NK-92 treated with Interleukin-12 subunit alpha and Interleukin-12 subunit beta, amount 100 ng/mL, for 24 hours (cell line): ENCODE data around the gene SPRR3.

Source experiments
- DNase-seq: peaks from one replicate; lab custom pipeline; 2025; lab: John Stamatoyannopoulos, UW

Gene SPRR3, protein sequence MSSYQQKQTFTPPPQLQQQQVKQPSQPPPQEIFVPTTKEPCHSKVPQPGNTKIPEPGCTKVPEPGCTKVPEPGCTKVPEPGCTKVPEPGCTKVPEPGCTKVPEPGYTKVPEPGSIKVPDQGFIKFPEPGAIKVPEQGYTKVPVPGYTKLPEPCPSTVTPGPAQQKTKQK

DNA sequence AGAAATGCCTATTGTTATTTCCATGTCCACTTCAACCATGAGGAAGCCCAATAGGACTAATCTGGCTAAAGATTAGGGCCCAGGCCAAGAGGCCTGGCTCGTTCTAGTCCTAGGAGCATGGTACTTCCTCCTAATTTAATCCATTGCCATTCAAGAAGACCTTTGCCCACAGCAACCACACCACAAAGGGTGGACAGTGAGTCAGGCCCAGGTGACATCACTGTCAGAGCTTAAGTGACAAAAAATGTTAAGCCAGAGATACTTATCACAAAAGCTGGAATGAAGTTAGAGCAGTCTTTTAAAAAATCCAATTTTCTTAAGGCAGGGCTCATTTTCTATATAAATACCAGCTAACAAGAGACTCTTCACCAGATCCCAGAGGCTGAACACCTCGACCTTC lies at the start of gene SPRR3:
Gene SPRR3, plus strand, starts transcription at position 368 of the 400 bp plus-strand sequence. CDS start 1,272 bp downstream, outside the sequence.
- DNase-seq: no peak

DNA sequence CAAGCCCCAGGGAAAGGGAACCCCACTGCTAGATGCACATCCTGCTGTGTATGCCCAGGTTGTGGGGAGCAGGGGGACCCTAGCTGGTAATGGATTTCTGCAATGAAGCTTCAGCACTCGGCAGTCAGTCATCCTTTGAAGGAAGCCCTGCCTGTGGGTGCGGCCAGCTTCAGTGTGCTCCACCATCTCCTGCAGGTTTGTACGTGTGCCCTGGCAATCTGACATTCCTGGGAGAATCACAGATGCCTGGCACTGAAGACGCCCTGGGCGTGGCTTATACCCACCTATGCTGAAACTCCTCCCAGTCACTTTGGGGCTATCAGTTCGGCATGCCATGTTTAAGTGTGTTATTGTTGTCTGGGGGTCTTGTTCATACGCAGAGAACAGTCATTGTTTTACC lies 47.8 kb upstream of the SPRR3 start:
- DNase-seq: no peak

DNA sequence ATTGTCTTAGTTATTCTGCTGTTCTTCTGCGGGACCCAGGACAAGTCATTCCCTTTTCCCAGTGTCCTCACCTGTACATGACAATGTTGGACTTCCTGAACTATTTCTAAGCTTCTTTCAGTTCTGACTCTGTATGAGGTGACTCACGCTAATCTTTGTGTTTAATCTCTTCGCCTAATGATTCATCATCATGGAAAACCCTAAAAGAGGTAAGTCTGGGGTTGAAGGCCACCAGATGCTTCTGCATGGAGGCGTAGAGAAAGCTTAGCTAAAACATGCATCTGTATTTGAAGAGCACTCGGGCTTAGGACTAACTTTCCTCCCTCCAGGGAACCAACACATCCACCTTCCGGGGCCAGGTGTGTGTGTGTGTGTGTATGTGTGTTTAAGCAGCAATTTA lies 47.1 kb upstream of the SPRR3 start:
- no peak for DNase-seq

DNA sequence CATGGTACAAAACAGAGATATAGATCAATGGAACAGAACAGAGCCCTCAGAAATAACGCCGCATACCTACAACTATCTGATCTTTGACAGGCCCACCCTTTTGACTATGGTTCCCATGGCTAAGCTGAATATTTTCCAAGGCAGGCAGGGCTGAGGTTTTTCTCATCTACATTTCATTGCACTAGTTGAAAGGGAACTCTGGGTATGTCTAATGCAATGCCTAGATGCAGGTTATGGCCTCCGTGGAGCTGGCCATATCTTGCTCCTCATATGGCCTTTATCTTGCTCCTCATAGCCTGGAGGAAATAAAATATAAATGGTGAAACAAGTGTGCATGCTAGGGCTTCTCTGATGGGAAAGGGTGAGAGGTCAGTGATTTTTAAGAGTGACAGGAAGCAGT lies 44.0 kb upstream of the SPRR3 start:
- no peak for DNase-seq

DNA sequence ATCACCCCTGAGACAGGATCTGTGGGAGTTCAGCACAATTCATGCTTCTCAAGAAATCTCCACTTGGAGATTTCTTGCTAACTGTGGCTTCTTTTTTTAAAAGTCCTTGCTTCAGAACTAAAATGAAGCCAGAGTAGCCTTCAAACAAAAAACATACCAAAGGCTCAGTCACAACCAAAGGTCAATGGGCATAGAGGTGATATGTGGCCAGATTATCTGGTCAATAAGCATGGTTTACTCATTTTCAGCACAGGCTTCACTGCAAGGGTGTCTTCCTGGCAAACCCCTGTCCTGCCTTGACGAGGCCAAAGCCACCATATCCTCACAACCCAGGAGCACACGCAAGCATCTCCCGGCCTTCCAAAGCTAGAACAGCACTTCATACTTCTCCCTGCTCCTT lies 42.3 kb upstream of the SPRR3 start:
- DNase-seq: no peak

DNA sequence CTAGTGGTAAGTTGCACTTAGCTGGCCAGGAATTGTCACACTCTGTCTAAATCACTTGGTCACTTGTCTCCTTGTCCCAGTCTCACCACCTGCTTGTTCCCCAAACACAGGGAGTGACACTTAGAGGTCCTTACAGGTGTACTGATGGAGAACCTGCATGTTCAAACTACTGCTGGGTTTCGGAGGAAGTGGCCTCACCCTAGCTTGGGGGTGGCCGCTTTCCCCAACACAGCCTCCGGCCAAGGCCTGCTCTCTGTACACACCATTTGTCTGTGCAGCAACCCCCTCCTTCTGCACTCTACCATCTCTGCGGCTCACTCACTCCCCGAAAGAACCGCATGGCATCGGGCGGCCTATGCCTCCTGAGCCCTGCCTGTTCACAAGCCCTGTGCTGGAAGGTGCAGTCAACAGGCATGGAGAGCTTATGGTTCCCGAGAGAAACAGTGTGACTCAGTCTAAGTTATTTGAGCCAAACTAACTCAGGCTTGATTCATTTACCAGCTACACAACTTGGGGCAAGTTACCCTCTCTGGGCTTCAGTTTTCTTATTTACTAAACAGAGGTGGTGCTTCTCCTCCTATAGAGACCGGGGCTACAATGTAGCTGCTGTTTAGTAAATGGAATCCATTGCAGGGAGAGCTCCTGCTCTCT lies 41.6 kb upstream of the SPRR3 start:
- DNase-seq: no peak

DNA sequence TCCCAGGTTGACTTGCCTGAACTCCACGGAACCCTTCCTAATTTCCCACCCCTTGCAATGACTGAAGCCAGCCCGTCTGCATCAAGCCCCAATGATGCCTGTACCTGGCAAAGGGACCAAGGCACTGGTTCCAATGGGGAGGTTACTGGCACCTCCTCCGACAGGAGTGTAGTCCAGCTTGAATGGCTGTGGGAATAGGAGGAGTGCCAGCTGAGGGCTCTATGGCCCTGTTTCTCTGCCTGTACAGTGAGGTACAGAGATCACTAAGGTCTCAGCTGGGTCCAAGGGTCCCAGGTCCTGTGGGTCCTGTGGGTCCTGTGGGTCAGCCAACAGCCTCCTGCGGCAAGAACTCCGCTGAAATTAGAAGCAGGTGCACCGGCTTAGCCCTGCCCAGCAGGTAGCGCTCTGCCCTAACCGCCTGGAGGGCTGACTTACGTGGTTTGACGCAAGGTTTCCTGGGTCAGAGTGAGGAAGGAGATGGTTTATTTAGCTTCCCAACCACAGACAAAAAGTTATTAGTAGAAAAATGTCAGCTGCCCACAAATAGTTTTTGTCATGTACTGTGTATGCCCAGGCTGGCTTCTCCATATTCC lies 41.0 kb upstream of the SPRR3 start:
- DNase-seq: peak; percentile 34

DNA sequence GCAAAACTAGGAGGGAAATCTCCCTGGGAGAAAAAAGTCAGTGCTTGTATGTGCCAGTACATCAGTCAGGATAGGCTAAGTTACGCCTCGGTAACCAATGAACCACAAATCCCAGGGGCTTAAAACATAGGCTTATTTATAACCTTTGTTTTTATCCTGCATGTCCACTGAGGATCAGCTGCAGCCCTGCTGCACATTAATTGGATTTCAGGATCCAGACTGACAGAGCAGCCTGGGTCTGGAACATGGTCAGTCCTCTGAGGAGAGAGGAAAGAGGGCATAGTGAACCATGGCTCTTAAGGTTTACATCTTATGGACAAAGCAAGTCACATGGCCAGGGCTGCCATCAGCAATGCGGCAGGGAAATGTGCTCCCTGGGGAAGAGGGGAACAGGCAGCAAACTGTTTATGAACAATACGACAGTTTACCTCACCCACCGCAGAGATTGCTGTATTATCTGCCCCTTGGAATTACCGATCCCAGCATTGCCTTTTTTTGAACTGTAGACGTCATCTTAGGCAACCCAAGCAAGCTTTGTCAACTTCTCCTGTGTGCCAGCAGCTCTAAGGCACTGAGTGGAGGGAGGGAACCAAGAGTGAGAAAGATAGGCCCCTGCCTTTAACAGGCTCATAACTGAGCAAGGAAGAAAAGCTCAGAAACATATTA lies 40.2 kb upstream of the SPRR3 start:
- DNase-seq: no peak

DNA sequence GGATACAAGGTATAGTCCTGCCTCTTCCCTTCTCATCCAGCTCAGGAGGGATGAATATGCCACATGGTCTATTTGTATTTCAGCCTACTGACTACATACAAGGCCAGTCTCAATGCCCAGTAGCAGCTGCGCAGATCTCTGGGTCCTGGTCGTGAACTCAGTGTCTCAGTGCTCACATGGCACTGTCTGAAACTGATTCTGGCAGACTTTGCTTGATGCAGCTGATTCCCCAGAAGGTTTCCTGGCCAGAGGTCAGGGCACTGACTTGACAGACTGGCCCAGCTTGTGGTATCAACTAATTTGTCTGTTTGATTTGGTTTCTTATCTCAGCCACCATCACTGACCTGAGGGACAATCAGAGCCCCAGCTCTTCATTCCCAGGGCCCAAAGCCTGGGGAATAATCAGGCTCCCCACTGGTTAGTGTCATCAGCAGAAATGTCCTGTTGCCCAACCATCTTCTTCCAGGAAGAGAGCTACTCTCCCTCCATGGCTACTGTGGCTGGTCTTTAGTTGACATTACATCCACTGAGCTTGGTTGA lies 38.6 kb upstream of the SPRR3 start:
- DNase-seq: no peak

DNA sequence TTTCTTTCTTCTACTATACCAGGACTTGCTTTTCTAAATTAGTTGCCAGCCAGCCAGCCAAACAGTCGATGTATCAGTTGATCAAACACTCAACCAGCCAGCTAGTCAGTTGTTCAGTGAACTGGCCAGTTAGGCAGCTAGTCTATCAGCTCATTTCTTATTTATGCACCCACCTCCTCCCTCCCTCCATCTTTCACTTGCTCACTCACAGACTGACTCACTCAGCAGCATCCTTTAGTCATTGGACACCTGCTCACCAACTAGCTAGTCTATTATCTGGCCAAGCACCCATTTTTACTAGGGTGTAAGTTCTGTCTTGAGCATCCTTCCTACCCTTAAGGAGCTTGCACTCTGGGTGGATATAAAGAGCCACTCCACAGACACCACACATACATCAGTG lies 37.0 kb upstream of the SPRR3 start:
- no peak for DNase-seq

DNA sequence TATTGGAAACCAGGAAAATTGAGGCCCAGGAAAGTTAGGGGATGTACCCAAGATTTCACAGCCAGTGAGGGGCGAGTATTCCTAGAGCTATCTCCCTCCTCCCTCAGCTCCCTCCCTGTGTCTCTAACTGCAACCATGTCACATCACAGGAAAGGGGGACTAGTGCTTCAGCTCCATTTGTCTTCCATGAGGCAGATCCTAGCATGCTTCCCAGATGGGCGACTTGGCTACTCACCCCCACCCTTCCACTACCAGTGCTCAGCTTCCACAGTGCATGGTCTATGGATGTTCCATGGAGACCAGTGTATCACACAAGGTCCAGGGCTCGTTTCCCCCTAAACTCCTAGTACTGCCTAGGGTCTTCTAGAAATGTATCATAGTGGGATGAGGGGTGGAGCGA lies 35.7 kb upstream of the SPRR3 start:
- no peak for DNase-seq

DNA sequence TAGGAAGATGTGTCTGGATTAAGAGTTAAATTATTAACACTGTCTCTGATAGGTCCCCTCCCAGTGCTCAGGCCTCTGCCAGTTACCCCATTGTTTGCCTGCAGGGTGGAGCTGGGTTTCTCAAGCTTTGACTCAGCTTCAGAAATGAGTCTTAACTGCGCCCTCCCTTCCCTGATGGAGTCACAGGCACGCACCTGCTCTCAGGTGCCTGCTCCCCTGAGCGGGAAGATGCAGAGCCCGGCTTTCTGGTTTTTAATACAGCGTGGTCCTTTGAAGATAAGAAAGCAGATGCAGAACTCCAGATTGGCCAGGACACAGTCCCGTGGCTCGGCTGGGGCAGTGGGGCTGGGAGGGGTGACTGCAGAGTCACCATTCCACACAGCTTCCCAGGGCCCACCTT lies 34.3 kb upstream of the SPRR3 start:
- no peak for DNase-seq

DNA sequence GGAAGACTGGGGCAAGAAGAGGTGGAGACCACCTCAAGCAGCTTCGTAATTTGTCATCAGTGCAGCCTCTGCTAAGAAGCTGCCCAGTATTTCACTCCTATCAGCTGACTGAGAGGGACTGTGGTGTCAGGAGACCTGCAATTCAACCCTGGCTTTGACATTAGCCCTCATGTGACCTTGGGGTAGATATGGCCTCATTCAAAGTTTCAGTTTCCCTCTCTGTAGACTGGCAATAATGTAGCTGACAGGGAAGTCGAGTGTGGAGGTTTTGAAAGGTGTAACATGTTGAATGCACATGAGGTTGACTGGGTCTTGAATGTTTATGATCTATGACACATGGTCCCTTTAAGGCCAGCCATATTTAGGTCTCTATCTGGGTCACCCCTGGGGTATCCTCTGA lies 33.3 kb upstream of the SPRR3 start:
- DNase-seq: no peak

DNA sequence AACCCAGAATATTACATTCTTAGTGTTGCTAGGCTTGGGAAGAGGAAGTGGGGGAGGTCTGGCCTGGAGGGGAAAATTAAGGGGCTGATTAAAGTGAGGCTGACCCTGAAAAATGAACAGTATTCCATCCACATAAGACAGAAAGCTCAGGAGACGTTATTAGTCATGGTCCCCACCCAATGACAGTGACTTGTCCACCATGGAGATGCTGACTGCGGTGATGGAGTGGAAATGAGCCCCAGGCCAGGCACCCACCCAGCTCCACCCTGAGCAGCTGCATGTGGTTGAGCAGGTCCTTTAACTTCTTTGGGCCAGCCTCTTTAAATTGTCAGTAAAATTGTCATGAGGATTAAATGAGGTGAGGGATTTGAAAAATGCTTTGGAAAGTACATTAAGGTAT lies 32.5 kb upstream of the SPRR3 start:
- no peak for DNase-seq

DNA sequence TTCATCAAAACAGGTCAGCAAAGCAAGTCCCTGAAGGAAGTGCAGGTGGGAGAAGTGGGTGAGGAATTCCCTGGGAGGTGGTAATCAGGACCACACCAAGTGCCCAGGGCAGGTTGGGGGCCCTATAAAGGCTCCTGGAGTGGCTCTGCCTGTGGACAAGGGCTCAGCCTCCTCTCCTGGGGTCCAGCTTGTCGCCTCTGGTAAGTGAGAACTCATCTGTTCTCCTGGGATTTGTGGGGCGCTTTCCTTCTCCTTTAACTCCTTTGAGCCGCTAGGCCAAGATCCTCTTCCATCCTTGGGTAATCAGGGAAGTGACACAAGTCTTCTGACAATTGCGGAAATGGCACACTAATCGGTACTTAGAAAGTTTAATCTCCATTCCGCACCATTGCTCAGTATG lies 31.1 kb upstream of the SPRR3 start, which contains the start of gene SPRR4:
Gene SPRR4, plus strand, starts transcription at position 154 of the 400 bp plus-strand sequence. CDS start 1,243 bp downstream, outside the sequence.
- no peak for DNase-seq

DNA sequence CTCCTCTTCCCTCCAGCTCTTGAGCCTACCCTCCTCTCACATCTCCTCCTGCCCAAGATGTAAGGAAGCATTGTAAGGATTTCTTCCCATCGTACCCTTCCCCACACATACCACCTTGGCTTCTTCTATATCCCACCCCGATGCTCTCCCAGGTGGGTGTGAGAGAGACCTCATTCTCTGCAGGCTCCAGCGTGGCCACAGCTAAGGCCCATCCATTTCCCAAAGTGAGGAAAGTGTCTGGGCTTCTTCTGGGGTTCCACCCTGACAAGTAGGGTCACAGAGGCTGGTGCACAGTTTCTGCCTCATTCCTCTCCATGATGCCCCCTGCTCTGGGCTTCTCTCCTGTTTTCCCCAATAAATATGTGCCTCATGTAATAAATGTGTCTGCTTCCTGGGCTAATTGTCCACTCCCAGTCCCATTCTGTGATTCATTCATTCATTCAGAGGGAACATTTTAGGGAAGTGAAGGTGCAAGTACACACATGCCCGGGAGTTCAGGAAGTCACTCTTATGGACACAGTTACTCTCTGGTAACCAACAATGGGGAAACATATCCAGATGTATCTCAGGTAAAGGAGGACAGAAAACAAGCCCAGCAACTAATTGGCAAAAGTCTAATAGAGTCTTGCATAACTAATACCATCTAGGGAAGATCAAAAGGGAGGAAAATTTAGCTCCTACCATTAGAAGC lies 29.2 kb upstream of the SPRR3 start:
- DNase-seq: no peak

DNA sequence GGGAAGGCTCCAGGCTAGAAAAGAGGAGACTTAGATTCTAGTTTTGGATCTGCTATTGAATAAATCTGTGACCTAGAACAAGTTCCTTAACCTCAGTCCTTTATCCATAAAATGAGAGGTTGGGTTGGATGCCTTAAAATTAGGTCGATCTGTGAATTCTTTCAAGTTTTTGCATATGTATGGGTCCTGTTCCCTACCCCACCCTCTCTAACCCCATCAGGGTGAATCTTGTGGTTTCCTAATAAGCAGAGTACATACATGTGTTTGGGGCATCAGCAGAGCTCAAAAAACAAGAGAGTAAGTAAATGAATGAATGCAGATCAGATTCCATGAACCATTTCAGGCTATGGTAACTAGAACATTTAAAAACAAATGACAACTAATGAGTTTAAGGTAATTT lies 24.9 kb upstream of the SPRR3 start:
- no peak for DNase-seq

DNA sequence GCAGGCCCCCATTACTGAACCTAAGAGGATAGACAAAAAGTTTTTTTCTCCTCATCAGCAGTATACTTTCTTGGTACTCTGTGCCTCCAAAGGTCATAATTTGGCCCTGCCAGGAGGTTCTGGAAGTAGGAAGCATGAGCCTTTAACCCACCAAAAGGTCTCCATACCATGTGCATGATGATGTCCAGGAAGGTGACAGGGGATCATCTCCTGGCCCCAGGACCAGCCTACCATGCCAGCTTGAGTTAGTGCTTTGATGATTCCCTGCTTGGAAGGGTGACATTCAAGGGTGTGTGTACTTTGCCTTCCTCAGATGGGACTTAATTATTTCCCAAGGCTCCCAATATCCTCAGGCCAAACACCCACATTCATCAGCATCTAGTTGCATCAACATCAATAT lies 23.9 kb upstream of the SPRR3 start:
- DNase-seq: no peak

DNA sequence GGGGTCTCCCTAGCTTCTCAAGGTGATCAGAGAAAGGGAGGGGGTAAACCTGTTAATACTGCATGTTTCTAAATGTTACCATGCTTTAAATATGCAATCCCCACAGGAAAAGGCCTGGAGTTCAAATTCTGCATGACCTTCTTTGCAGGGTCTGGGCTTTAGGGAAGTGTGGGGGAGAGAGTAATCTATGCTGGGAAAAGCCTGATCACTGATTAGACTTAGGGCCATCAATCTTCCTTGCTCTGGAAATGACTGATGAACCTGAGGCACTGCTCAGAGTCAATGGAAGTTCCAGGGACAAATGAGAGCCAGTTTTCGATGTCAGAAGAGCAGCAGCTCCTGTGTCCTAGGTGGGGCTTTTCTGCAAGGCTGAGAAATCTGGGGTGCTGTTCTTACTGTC lies 20.9 kb upstream of the SPRR3 start:
- no peak for DNase-seq

DNA sequence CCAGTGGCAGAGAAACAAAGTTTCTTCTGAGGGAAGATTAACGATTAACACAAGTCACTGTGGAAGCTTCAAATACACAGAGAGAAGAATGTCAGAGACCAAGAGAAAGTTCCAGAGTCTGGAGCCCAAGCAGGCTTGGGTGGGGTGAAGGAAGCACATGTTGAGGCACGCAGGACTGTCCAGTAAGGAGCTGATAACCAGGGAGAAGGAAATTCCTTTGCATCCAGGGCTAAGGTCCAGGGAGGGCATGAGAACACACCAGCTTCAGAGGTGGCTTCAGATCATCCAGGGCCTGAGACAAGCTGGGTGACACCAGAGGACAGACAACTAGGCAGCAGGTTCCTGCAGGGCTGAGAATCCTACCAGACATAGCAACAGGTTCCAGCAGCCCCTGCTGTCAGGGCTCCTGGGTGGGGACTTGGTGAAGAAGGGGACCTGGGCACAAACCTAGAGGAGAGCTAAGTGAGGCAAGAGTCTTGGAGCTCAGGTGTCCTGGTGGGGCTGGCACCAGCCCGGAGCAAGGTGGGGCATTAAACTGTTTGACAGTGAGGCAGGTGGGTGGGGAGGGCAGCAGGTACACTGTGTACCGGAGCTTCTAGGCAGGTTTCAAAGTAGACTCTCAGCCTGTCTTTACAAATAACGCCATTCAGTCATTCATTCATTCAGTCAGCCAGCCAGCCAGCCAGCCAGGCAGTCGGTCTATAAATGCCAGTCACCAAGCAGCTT lies 20.2 kb upstream of the SPRR3 start:
- no peak for DNase-seq

DNA sequence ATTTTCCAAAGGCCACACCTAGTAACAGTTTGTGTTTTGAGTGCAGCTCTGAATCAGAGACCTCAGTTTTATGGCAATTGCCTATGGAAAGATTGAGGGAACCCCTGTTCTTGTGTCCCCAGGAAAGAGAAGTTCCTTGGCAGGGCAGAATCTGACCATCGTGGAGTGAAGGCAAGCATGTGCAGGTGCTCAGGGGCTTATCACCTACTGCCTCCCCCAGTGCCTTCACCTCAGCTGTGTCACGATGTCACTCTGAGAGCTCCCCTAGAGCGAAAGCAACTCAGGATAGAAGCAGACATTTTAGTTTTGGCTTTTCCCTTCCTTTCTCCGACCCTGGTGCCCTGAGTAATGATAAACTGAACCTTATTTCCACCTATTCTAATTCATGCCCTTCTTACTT lies 19.5 kb upstream of the SPRR3 start:
- no peak for DNase-seq

DNA sequence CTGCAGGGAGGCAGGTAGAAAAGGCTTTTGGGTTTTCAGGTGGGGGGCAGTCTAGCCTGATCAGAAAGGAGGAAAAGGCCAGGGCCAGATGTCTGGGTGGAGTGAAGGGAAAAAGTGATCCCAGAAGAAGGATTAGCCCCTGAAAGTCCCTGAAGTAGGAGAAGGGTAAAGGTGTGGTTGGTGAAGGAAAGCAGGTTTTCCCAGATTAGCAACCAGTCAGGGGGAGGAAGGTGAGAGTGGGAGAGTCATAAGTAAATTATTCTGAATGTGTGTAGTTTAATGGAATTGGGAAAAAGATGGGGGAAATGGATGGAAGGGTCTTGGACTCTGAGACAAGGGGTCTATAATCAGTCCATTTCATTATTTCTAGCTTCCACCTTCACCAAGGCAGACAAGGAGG lies 18.3 kb upstream of the SPRR3 start:
- DNase-seq: no peak
